Measurements from ENCODE around the gene FCER2.

DNA sequence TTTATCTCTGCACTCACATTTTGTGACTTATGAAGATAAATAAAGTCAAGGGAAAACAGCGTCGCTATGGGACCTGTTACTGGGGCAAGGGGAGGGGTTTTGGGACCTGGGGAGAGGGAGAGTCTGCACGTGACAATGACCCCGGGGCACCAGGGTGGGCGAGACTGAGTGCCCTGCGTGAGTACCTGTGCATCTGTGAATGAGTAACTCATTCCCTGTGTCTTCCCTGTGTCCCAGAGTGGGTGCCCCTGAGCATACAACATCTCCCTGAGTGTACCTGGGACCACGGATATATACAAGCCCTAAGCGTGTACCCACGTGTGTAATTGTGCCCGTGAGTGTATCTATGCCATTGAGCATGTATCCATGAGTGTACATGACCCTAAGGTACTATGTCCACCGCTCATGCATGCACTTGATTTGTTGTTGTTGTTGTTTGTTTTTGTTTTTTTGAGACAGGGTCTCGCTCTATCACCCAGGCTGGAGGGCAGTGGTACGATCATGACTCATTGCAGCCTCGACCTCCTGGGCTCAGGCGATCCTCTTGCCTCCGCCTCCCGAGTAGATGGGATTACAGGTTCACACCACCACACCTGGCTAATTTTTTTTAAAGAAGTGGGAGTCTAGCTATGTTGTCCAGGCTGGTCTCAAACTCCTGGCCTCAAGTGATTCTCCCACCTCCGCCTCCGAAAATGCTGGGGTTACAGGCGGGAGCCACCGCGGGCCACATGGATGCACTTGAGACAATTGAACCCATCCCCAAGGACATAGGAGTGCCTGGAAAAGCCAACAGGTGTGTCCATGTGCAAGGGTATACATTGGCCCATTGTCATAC lies 21.9 kb downstream of the FCER2 start:
- TF ChIP-seq, protein P1, sequence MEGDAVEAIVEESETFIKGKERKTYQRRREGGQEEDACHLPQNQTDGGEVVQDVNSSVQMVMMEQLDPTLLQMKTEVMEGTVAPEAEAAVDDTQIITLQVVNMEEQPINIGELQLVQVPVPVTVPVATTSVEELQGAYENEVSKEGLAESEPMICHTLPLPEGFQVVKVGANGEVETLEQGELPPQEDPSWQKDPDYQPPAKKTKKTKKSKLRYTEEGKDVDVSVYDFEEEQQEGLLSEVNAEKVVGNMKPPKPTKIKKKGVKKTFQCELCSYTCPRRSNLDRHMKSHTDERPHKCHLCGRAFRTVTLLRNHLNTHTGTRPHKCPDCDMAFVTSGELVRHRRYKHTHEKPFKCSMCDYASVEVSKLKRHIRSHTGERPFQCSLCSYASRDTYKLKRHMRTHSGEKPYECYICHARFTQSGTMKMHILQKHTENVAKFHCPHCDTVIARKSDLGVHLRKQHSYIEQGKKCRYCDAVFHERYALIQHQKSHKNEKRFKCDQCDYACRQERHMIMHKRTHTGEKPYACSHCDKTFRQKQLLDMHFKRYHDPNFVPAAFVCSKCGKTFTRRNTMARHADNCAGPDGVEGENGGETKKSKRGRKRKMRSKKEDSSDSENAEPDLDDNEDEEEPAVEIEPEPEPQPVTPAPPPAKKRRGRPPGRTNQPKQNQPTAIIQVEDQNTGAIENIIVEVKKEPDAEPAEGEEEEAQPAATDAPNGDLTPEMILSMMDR (IDR thresholded peaks at IDR 0.05) = no peak
- TF ChIP-seq POLR2A (IDR thresholded peaks at IDR 0.05) = no peak
